ENCODE data around the gene EMC6.

Gene EMC6

DNA sequence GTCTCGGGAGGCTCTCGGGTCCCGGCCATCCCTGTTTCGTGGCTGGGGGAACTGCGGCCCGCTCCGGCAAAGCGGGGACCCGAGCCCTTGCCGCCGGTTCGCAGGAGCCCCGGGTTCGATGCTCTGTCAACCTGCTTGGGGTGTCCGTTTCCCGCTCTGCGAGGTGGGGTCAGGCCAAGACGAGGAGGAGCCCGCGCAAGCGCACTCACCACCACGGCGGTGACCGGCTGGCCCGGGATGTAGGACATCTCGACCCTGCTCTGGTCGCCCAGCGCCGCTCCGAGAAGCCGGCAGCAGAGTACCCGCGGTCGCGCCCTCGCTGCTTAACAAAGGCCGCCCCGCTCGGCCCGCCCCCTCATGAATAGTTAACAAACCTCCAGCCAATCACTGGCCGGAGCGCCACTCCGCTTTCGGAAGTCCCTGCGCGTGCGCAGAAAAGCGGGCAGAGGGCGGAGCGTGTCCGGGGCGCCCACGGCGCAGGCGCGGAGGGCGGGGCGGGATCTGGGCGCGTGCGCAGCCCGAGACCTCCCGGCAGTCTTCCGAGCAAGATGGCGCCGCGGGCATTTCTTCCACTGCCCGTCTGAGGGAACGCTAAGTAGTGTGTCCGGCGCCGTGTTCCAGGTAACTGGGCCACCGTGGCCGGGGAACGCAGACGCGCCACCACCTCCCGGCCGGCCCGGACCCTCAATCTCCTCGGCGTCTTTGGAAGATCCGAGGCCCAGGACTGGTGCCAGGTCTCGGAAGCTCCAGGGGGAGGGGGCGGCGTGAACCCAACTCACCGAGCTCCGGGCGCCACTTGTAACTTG, at the start of gene EMC6, which contains the start of gene TAX1BP3:
EMC6 (plus strand) TSS at position 534 of the 806 bp plus-strand sequence. CDS start 335 bp downstream, outside the sequence.
TAX1BP3 (minus strand) TSS at position 300 of the 806 bp plus-strand sequence; CDS start at position 248, 52 bp downstream.
- DNase-seq = peak; percentile 100

DNA sequence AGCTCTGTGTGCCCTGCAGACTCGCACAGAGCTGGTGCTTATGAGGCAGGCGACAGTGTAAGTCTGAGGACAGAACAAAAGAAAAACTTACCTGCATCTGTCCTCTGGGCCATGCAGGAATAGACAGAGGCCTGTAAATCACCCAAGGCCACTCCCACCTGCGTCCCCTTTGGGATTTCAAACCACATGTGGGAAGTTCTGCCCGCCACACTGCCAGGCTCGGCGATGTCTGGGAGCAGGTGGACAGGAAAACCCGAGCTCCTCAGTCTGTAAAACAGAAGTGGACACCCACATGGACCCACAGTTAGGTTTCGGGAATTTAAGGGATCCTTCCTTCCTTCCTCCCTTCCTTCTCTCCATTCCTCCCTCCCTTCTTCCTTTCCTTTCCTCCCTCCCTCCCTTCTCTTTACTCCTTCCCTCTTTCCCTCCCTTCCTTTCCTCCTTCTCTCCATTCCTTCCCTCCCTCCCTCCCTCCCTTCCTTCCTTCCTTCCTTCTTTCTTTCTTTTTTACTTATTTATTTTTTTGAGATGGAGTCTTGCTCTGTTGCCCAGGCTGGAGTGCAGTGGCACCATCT, 47.4 kb upstream of the EMC6 start:
- DNase-seq = no peak

DNA sequence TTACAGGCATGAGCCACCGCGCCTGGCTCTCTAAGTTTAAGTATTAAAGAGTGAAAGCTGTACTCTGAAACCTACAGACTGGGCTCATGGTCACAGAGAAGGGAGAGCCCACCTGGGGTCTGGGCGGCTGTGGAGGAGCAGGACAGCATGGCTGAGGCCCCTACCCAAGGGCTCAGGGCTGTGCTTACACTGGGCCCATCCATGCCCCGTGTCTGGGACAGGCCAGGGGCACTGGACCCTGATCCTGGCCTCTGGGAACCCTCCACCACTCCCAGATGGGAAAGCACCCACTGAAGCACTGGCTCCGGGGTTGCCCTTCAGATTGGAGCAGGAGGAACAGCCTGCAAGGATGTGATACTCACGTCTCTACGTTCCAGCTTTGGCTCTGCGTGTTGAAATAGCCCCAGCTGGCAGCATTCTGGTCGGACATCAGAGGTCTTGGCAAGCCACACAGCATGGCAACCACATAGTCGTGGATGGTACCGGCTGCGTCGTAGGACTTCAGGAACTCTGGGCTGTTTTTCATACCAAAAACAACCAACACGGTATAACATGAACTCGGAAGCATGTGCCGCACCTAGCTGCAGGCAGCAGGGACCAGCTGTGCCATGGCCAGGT, 45.5 kb upstream of the EMC6 start:
- DNase-seq = no peak

DNA sequence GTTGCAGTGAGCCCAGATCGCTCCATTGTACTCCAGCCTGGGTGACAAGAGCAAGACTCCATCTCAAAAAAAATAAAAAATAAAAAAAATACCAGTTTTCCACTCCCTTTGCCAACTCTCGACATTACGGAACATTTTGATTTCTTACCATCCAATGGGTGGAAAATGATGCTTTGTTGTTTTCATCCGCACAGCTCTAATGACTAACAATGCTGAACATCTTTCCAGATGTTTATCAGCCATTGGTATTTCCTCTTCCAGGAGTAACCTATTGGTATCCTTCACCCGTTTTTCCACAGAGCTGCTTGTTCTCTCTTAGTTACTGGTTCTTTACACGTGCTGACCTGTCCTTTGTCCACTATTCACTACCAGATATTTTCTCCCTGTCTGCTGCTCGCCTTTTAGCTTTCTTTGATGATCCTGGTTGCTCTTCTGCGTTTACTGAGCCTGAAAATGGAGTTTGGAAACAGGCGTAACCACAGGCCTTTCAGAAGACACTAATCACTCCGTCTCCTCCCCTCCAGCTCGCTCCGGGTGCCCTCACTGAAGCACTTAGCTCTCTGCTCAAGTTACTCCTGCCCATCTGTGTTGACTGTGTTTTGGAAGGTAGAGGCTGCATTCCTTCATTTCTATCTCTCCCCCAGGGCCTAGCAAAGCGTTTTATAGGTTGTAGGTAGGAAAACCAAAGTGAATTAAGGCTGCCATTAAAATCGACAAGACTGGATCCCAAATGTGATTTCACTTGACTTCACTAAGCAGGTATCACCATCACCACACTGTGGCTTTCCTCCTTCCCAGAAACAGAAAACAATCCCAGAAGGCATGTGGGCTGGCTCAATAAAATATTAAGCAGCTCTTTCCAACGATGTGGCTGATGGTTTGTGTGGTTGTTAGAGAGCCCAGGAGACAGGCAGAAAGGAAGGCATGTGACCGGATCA, 41.5 kb upstream of the EMC6 start:
- DNase-seq = peak; percentile 92

DNA sequence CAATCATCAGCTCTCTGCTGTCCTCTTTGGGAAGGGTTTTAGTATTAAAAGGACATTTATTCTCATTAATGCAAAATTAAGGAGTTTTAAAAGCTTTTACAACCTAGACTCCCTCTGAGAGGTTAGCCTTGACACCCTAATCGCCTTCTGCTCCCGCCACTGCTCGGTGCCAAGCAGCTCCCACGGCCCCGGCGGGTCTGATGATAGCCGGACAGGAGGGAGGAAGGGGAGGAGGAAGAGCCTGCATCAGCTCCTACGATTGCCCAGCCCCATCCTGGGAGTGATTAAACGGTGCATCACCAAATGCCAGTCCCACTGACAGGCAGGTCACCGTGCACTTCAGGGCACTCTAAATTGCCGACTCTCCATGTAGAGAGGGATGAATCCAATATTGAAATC, 40.8 kb upstream of the EMC6 start:
- DNase-seq = no peak

DNA sequence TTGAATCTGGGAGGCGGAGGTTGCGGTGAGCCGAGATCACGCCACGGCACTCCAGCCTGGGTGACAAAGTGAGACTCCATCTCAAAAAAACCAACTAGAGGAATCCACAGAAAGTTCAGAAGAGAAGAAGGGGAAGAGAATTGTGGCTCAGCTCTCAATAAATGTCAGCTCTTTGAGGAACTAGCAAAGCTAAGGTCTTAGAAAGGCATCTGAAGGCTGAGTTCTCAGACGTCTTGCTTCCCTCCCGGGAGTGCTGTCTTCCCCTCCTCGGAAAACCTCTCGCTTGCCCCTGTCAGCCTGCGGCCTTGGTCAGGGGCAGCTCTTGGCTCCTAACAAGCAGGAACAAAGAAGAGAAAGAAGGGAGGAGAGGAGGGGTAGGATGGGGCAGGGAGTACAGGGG, 37.8 kb upstream of the EMC6 start:
- no peak for DNase-seq

DNA sequence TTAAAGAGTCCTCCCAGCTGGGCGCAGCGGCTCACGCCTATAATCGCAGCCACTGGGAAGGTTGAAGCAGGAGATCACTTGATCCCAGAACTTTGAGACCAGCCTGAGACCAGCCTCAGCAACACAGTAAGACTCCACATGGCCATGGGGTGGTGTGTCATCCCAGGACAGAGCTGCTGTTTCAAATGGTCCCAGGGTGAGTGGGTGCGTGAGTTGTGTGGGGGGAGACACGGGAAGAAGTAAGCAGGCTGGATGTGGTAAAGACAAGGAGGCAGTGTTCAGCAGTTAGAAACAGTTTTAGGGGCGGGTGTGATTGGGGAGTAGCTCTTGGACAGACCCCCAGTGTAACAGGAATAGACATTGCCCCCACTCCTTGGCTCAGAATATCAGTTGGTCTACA, 36.3 kb upstream of the EMC6 start:
- no peak for DNase-seq

DNA sequence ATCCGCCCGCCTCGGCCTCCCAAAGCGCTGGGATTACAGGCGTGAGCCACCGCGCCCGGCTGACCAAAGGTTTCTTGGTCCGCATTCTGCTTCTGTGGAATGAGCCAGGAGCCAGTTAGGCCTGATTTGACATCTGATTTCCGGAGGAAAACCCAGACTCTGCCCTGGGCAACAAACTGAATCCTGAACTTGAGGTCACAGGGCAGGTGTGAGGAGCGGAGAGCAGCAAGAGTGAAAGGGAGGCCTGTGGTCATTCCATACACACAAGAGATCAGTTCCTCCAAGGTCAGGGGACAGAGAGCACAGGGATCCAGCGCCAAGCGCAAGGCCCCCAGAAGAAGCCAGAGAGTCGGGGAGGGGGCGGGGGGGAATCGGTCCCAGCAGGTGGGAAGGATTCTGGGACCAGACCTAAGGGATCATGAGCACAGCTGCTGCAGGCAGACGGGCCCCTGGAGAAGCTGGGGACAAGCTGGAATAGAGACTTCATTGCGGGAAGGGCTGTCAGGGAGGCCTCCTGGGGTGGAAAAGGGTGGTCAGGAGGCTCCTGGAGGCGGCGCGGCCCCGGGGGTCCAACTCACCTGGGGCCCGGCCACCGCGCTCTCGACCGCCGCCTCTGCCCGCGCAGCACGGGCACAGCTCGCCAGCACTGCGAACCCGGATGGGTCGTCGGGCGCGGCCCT, 33.0 kb upstream of the EMC6 start:
- DNase-seq = peak; percentile 79

DNA sequence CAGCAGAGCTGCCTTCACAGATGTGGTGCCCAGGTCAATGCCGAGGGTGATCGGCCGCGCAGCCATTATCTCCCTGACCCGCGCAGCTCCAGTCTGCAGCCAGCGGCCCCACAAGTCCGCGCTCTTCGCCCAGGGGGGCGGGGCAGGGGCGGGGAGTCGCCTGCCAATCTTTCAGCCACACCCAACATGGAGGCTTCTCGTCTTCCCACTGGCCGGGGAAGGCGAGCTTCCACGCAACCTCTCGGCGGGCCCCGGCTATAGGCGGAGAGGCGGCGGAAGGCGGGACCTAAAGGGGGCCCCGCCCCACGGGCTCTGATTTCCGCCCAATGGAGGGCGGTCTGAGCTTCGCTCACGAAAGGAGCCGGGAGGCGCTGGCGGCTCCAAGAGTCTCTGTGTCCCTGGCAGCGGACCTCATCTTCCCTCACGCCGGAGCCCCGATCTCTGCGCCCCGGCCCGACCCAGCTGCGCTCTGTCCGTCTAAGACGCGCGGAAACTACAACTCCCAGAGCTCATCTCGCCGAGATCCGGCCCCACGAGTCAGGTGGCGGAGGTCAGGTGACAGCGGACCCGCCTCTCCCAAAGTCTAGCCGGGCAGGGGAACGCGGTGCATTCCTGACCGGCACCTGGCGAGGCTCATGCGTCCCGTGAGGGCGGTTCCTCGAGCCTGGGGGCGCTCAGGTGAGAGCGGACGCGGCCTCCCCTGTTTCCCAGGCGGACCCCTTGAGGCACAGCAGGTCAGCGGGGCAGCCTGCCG, 32.3 kb upstream of the EMC6 start, which contains the start of the genes CTNS and SHPK:
CTNS (plus strand) TSS at position 607 of the 754 bp plus-strand sequence. CDS start 3,447 bp downstream, outside the sequence.
SHPK (minus strand) TSS at position 97 of the 754 bp plus-strand sequence; CDS start at position 66, 31 bp downstream.
- DNase-seq = peak; percentile 100

DNA sequence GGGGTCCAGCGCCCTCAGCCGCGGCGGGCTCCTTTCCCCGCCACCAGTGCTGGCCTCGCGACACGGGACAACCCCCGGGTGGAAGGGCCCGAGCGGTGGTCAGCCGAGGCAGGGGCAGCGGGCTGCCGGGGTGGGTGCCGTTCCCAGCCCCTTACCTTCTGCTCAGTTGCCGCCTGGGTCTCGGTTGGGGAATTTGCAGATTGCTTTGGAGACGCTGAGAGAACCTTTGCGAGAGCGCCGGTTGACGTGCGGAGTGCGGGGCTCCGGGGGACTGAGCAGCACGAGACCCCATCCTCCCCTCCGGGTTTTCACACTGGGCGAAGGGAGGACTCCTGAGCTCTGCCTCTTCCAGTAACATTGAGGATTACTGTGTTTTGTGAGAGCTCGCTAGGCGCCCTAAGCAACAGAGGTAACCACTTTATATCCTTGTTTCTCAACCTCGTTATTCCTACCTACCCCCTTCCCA, 31.7 kb upstream of the EMC6 start:
- DNase-seq = no peak

DNA sequence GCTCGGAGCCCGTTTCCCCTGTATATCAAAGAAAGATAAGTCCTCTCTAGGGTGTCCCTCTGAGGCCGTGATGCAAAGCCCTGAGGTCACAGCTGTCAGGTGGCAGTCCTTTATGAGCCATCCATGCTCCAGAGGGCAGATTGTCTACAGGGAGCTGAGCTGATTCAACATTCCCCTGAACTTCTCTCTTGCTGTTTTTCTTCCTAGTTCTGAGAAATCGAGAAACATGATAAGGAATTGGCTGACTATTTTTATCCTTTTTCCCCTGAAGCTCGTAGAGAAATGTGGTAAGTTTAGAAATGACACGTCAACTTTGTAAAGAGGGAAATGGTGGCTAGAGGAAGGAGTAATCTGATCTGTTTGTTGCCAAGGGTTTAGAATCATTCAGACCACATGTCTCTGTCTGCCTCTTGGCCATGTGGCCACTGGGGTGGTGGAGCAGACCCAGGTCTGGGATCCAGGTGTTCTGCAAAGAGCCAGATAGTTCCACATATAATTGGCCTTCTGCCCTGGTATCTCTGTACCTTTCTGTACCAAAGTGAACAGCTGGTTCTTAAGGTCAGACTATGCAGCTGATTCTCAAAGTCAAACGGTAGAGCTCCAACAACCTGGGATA, 28.5 kb upstream of the EMC6 start:
- DNase-seq = no peak

DNA sequence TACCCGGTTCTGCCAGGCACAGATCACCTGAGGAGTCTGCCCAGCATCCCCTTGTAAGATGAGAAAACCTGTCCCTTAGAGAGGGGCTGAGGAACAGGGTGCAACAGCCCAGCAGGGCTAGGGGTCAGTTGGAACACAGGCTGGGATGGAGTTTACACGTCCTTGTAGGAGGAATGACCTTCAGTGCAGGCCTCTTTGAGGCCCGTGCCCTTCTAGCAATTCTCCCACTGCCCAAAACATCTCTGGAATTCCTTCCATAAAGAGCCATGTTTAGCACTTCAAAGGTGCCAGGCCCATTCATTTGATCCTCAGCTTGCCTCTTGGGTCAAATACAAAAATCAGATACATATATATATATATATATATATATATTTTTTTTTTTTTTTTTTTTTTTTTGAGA, 27.6 kb upstream of the EMC6 start:
- no peak for DNase-seq

DNA sequence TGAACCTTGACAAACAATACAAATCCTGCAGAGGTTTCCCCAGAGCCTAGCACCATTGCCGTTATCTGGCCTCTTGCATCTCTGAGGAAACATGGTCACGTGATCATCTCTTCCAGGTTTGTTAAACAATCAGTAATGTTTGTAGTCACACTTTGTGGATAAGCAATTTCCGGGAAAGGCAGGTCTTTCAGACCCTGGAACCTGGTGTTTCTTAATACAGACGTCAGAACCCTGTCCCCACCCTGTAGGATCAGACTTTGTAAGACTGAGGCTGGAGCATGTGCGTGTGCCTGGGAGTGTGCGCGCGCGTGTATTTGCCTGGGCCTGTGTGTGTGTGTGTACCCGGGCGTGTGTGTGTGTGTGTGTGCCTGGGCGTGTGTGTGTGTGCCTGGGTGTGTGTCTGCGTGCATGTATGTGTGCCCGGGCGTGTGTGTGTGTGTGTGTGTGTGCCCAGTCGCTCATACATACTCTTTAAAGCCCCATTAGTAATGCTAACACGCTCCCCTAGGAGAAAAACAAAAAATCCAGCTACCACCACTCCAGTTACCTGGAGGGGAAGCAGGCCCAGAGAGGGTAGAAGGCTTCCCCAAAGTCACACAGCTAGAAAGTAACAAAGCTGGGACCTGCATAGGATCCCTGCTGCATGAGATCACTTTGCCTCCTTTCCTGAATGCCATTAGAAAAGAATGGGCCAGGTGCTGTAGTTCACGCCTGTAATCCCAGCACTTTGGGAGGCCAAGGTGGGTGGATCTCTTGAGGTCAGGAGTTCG, 26.7 kb upstream of the EMC6 start:
- no peak for DNase-seq

DNA sequence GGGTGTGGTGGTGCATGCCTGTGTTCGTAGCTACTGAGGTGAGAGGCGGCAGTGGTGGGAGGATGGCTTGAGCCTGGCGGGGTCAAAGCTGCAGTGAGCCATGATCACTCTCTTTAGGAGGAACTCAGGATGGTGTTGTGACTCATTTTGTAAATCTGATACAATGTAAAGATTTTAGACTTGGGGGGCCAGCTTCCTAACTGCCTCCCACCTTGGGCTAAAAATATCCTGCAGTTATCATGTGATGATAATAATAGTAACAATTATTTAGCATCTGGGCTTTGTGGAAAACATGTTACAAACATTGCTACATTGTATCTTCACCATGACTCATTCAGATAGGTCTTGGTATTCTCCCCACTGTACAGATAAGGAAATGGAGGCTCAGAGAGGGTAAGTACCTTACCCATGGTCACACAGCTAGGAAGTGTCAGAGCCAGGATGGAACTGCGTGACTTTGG, 24.7 kb upstream of the EMC6 start:
- no peak for DNase-seq

DNA sequence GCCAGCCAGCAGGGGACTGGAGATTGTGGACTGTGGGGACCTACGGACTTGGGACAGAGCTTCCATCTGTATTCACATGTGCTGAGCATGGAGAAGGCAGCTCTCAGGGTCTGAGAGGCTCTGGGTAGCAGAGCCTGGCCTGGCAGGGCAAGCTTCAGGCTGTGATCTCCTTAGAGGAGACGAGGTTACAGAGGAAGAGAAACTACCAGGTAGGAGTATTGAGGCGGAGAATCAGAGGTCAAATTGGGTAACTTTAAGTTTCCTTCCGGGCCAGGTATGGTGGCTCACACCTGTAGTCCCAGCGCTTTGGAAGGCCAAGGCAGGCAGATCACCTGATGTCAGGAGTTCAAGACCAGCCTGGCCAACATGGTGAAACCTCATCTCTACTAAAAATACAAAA, 23.3 kb upstream of the EMC6 start:
- DNase-seq = no peak

DNA sequence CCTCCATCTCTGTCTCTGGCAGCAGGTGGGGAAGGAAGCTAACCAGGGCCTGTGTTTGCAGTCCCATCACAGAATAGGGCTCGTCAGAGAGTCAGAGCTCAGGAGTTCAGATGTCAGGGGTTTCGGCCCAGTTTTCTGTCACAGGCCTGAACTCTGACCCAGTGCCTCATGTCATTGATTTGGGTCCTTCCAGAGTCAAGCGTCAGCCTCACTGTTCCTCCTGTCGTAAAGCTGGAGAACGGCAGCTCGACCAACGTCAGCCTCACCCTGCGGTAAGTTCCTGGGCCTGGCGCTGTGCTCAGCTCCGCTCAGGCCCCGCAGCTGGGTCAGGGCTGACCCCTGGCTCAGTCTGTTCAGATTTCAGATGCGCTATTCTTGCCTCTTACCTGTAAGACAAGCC, 21.4 kb upstream of the EMC6 start:
- no peak for DNase-seq

DNA sequence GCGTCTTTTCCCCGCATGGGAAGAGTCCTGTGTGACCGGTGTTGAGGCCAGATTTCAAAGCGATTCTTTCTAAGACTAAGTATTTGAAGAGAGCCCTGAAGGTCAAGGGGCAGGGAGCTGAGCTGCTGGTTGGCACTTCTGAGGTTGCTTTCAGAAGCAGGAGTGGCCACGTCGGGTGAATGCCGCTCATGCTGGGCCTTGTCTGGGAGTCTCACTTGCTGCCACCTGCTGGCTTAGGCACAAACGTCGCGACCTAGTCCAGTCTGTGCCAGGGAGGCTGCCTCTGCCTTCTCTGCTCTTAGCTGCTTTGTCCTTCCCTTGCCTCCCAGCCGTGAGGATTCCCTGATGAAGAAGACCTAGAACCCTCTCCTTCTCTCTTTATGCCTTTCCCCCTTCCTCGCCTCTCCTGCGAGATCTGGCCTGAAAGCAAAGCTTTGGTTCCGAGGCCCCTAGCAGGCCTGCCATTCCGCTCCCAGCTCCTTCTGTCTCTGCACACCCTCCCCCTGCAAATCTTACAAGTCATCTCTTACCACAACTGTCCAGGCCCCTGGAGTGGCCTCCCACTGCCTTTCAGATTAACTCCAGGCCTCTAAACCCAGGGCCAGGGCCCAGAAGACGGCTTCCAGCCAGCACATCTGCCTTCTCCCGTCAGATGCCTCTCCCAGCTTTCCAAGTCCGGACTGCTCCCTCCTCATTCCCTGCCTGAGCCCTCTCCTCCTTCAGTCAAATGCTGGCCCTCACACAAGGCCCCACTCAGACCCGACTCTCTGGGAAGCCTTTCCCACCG, 20.6 kb upstream of the EMC6 start:
- DNase-seq = peak; percentile 92

DNA sequence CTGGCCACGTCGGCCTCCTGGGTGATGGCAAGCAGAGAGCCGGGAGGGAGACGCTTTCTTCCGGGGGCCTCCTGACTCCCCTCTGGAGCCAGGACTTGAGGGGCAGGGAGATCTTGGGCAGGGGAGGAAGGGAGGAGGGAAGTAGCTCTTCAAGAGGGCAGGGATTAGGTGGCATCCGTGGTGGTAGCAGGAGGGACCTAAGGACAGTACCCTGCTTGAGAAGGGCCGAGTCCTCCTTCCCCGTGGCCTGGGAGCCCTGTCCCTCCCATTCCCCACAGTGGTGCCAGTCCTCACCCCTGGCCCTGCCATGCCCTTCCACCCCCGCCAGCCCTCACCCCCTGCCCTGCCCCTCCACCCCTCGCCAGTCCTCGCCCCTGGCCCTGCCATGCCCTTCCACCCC, 12.8 kb upstream of the EMC6 start:
- DNase-seq = no peak

DNA sequence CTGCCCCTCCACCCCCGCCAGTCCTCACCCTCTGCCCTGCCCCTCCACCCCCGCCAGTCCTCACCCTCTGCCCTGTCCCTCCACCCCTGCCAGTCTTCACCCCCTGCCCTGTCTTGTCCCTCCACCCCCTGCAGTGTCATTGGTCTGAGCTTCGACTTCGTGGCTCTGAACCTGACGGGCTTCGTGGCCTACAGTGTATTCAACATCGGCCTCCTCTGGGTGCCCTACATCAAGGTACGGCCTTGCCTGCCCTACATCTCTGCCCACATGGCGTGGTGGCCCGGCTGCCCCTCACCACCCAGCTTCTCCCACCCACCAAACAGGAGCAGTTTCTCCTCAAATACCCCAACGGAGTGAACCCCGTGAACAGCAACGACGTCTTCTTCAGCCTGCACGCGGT, 12.3 kb upstream of the EMC6 start:
- no peak for DNase-seq

Measured in islet precursor cell (in vitro differentiated cells).